OCI-LY3 (cell line): ENCODE results near the gene QSOX2.

Experiments
- H2AFZ ChIP-seq: fragments of 200-600, 300-600 bp; shearing (Covaris generic); 2 replicates; pipeline ENCODE4 v1.6.0; 2014; ENCODE audit warnings: antibody characterized with exemption, low read depth, low read length
- H3K27ac ChIP-seq: fragments of 200-600, 300-600 bp; sonication (generic); 2 replicates; pipeline ENCODE4 v1.5.1; 2014; ENCODE audit warnings: mild to moderate bottlenecking, low read length, moderate library complexity, mixed read lengths
- H3K27me3 ChIP-seq: fragments of 200-600, 300-600 bp; sonication (generic); 2 replicates; pipeline ENCODE4 v1.6.1; 2014; ENCODE audit warnings: low read depth, low read length, mixed read lengths
- H3K36me3 ChIP-seq: fragments of 200-600, 300-600 bp; sonication (generic); replicated peaks from 2 replicates; pipeline ENCODE3; 2014; ENCODE audit warnings: low read depth, low read length, mixed read lengths
- H3K4me1 ChIP-seq: fragments of 300-600, 200-600 bp; sonication (generic); 2 replicates; pipeline ENCODE4 v1.6.1; 2014; ENCODE audit warnings: low read length, mixed read lengths
- H3K4me2 ChIP-seq: fragments of 200-600, 300-600 bp; sonication (generic); 2 replicates; pipeline ENCODE4 v1.6.1; 2014; ENCODE audit warnings: low read length, mixed read lengths
- H3K4me3 ChIP-seq: fragments of 300-600, 200-600 bp; sonication (generic); 2 replicates; pipeline ENCODE4 v1.5.1; 2014; ENCODE audit warnings: antibody characterized with exemption, mild to moderate bottlenecking, low read length, moderate library complexity
- H3K79me2 ChIP-seq: fragments of 300-600, 200-600 bp; shearing (Covaris generic); 2 replicates; pipeline ENCODE4 v1.6.1; 2014; ENCODE audit warnings: mild to moderate bottlenecking, low read length, mixed read lengths
- H3K9ac ChIP-seq: fragments of 300-600, 200-600 bp; shearing (Covaris generic); 2 replicates; pipeline ENCODE4 v1.6.0; 2014; ENCODE audit warnings: mild to moderate bottlenecking, low read length, moderate library complexity
- H3K9me3 ChIP-seq: fragments of 200-600, 300-600 bp; shearing (Covaris generic); 2 replicates; pipeline ENCODE4 v1.6.1; 2014; ENCODE audit warnings: low read length, mixed read lengths; ENCODE audit not compliant: insufficient read depth
- H4K20me1 ChIP-seq: fragments of 200-600, 300-600 bp; sonication (generic); 2 replicates; pipeline ENCODE4 v1.6.1; 2016; ENCODE audit warnings: low read length, mixed read lengths; ENCODE audit not compliant: insufficient read depth
- EZH2phosphoT487 ChIP-seq: fragments of 200-600 bp; shearing (Covaris generic); IDR thresholded peaks from 2 replicates; pipeline ENCODE4 v1.6.1; 2018; ENCODE audit warnings: antibody characterized with exemption, mixed run types, low read depth
- TF ChIP-seq, protein P1 (sequence below): fragments of 200-600, 300-600 bp; sonication (generic); IDR thresholded peaks from 2 replicates; pipeline ENCODE4 v1.5.1; 2014; ENCODE audit warnings: antibody characterized with exemption, low read length, low read depth

The QSOX2 gene

DNA sequence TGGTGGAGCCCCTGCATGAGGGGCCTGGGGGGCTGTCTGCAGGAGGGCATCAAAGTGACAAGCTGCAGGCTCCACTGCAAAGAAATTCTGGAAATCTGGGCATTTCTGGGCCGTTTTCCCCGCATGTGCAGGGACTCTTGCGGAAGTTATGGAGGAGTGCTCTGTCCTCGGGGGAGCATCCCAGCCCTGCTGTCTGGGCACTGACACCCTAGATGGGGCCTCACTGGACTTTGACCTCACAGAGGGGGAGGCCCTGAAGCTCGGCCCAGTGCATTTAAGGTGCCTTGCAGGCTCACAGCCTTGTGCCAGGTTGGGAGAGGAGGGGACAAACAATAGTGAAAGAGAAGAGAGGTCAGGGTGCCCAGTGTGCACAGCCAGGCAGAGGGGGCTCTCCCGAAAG, 76.1 kb downstream of the QSOX2 start:
- Histone ChIP-seq H3K79me2 (no peaks in the 10 kb centered on the region), H3K27me3 (peaks cover 17% of the 10 kb centered on the region), H4K20me1 (no peaks in the 10 kb centered on the region), H3K27ac (no peak overlapping the region), H2AFZ (no peak overlapping the region), H3K4me3 (no peak overlapping the region), H3K4me2 (no peak overlapping the region), H3K4me1 (peaks cover 12% of the 10 kb centered on the region; the same call in 1 of the 2 replicates), H3K9me3 (no peaks in the 10 kb centered on the region), H3K9ac (no peak overlapping the region), H3K36me3 (no peaks in the 10 kb centered on the region)
- TF ChIP-seq, protein P1, sequence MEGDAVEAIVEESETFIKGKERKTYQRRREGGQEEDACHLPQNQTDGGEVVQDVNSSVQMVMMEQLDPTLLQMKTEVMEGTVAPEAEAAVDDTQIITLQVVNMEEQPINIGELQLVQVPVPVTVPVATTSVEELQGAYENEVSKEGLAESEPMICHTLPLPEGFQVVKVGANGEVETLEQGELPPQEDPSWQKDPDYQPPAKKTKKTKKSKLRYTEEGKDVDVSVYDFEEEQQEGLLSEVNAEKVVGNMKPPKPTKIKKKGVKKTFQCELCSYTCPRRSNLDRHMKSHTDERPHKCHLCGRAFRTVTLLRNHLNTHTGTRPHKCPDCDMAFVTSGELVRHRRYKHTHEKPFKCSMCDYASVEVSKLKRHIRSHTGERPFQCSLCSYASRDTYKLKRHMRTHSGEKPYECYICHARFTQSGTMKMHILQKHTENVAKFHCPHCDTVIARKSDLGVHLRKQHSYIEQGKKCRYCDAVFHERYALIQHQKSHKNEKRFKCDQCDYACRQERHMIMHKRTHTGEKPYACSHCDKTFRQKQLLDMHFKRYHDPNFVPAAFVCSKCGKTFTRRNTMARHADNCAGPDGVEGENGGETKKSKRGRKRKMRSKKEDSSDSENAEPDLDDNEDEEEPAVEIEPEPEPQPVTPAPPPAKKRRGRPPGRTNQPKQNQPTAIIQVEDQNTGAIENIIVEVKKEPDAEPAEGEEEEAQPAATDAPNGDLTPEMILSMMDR: no peak
- no peak for TF ChIP-seq EZH2phosphoT487

DNA sequence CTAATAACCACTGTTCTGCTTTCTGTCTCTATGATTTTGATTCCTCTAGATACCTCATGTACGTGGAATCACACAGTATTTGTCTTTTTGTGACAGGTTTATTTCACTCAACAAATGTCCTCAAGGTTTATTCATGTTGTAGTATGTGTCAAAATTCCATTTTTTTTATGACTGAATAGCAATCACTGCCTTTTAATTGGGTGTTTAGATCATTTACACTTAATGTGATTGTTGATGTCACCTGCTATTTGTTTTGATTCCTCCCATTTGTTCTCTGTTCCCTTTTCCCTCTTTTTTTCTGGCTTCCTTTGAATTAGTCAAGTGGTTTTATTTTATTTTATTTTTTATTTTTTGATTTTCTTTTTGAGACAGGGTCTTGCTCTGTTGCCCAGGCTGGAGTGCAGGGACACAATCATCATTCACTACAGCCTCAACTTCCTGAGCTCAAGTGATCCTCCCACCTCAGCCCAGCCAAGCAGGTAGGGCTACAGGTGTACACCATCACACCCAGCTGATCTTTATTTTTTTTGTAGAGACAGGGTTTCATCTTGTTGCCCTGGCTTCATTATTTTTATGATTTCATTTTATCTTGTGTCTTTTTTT, 82.3 kb downstream of the QSOX2 start:
- H3K36me3 ChIP-seq: no peaks in the 10 kb centered on the region
- no peak overlapping the region for H3K27ac ChIP-seq
- H3K9me3 ChIP-seq: no peaks in the 10 kb centered on the region
- H3K4me1 ChIP-seq: no peaks in the 10 kb centered on the region
- H3K79me2 ChIP-seq: no peaks in the 10 kb centered on the region
- peaks cover 3% of the 10 kb centered on the region; the same call in 1 of the 2 replicates for H3K27me3 ChIP-seq
- no peak overlapping the region for H3K4me2 ChIP-seq
- TF ChIP-seq, protein P1: no peak
- TF ChIP-seq EZH2phosphoT487: no peak
- H3K4me3 ChIP-seq: no peak overlapping the region
- no peak overlapping the region for H2AFZ ChIP-seq
- H4K20me1 ChIP-seq: no peaks in the 10 kb centered on the region
- no peak overlapping the region for H3K9ac ChIP-seq

DNA sequence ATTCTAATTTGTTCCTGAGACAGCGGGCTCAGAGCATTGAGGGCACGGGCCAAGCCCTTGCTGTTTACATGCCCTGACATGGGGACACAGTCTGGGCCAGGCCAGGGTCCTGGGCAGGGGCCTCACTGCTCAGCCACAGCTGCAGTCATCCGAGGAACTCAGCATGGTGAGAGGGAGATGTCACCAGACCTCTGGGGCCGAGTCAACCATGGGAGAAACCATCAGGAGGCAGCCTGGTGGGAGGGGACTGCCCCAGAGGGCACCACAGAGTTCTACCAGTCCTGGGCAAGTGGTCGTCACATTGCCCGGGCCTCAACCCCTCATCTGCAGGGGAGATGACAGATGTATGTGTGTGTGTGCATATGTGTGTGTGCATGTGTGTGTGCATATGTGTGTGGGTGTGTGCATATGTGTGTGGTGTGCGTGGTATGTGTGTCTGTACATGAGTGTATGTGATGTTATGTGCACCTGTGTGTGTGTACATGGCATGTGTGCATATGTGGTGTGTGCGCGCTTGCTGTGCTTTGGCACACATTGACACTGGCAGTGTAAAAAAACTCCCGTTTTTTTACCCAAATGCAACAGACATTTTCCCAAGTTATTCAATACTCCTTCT, 84.5 kb downstream of the QSOX2 start:
- H4K20me1 ChIP-seq: no peaks in the 10 kb centered on the region
- H3K27ac ChIP-seq: no peak overlapping the region
- no peaks in the 10 kb centered on the region for H3K4me1 ChIP-seq
- no peak overlapping the region for H3K4me3 ChIP-seq
- no peaks in the 10 kb centered on the region for H3K79me2 ChIP-seq
- H3K36me3 ChIP-seq: no peaks in the 10 kb centered on the region
- no peak overlapping the region for H3K9ac ChIP-seq
- TF ChIP-seq, protein P1: no peak
- no peak for TF ChIP-seq EZH2phosphoT487
- H3K27me3 ChIP-seq: no peaks in the 10 kb centered on the region
- H3K4me2 ChIP-seq: no peak overlapping the region
- H2AFZ ChIP-seq: no peak overlapping the region
- H3K9me3 ChIP-seq: no peaks in the 10 kb centered on the region

DNA sequence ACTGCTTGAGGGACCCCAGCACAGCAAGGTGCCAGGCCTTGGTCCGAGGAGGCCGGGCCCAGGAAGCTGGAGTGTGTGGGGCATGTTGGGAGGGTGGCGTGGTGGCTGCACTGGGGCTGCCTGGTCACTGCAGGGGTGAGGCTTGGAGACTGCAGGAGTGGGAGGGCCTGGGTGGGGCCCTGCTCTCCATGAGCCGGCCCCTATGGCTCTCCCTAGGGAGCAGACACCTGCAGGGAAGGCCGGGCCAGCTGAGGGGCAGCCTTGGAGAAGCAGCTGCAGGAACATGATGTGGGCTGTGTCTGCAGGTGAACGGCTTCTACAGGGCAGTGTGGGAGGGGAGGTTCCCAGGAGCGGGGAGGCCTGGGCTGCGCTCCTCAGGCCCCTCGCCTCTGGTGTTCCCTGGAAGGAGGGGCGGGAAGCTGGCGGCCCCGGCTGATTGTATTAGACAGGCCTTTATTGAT, 85.2 kb downstream of the QSOX2 start:
- H3K27ac ChIP-seq: no peak overlapping the region
- H3K27me3 ChIP-seq: no peaks in the 10 kb centered on the region
- no peaks in the 10 kb centered on the region for H3K79me2 ChIP-seq
- H3K9me3 ChIP-seq: no peaks in the 10 kb centered on the region
- TF ChIP-seq EZH2phosphoT487: no peak
- TF ChIP-seq, protein P1: no peak
- H3K4me2 ChIP-seq: no peak overlapping the region
- H3K36me3 ChIP-seq: no peaks in the 10 kb centered on the region
- no peak overlapping the region for H3K4me3 ChIP-seq
- no peaks in the 10 kb centered on the region for H4K20me1 ChIP-seq
- no peak overlapping the region for H3K9ac ChIP-seq
- H2AFZ ChIP-seq: no peak overlapping the region
- H3K4me1 ChIP-seq: no peaks in the 10 kb centered on the region
